OCI-LY7 (cell line): ENCODE data around the gene C2CD4C. TPM values are rescaled to one million over a fixed set of nuclear protein-coding genes. Genes with fewer than 3 reads are reported as not detected.
"Not testable (repeated sequence)": the region's sequence is repeated elsewhere in the genome, so short reads cannot be mapped to it uniquely, and the experiment has no call there.

Experiments
- BruUV-seq: library from RNA; stranded (reverse); fragments of 400-500 nt; replicated peaks from 2 replicates; lab custom pipeline; 2021; lab: Mats Ljungman, UMichigan
- CTCF ChIA-PET: fragments of 300-600 bp; sonication (Branson Sonifier 250); formaldehyde crosslinking; loops from one replicate; lab custom pipeline; 2022; ENCODE audit warnings: antibody characterized with exemption; ENCODE audit not compliant: unreplicated experiment; lab: Charles Lee
- POLR2A ChIA-PET: fragments of 300-600 bp; sonication (Branson Sonifier 250); formaldehyde crosslinking; loops from one replicate; lab custom pipeline; 2022; ENCODE audit warnings: antibody characterized with exemption; lab: Charles Lee
- DNase-seq: peaks from one replicate; pipeline ENCODE4 v3.0.0-alpha.2; 2015; ENCODE audit warnings: low spot score
- H2AFZ ChIP-seq: fragments of 200-600 bp; sonication (generic), shearing (Covaris generic); 2 replicates; pipeline ENCODE4 v1.6.1; 2014; ENCODE audit warnings: mild to moderate bottlenecking, antibody characterized with exemption, low read length, moderate library complexity
- H3K27ac ChIP-seq: fragments of 200-600 bp; sonication (generic); 2 replicates; pipeline ENCODE4 v1.5.1; 2014; ENCODE audit warnings: mixed run types, low read depth, mild to moderate bottlenecking, moderate library complexity, low read length, inconsistent platforms; ENCODE audit not compliant: poor library complexity, severe bottlenecking
- H3K36me3 ChIP-seq: fragments of 200-600 bp; sonication (generic); 2 replicates; pipeline ENCODE4 v1.6.1; 2014; ENCODE audit warnings: mild to moderate bottlenecking, antibody characterized with exemption, low read length, moderate library complexity, mixed read lengths; ENCODE audit not compliant: insufficient read depth
- H3K4me1 ChIP-seq: fragments of 200-600 bp; sonication (generic); 2 replicates; pipeline ENCODE4 v1.5.1; 2014; ENCODE audit warnings: mild to moderate bottlenecking, low read length; ENCODE audit not compliant: insufficient read depth, poor library complexity, severe bottlenecking
- H3K4me2 ChIP-seq: fragments of 200-600 bp; sonication (generic); 2 replicates; pipeline ENCODE4 v1.6.1; 2014; ENCODE audit warnings: mild to moderate bottlenecking, low read length
- H3K4me3 ChIP-seq: fragments of 200-600 bp; sonication (generic); 2 replicates; pipeline ENCODE4 v1.5.1; 2014; ENCODE audit warnings: mild to moderate bottlenecking, low read depth, low read length; ENCODE audit not compliant: poor library complexity, severe bottlenecking
- H3K79me2 ChIP-seq: fragments of 200-600 bp; sonication (generic); 2 replicates; pipeline ENCODE4 v1.6.1; 2016; ENCODE audit warnings: low read depth, mild to moderate bottlenecking, low read length, moderate library complexity, mixed read lengths; ENCODE audit not compliant: insufficient read depth
- H3K9me2 ChIP-seq: fragments of 200-600 bp; sonication (generic); 2 replicates; pipeline ENCODE4 v1.6.1; 2016; ENCODE audit warnings: mild to moderate bottlenecking, low read length, mixed read lengths; ENCODE audit not compliant: insufficient read depth
- H3K9me3 ChIP-seq: fragments of 200-600 bp; sonication (generic); 2 replicates; pipeline ENCODE4 v1.6.1; 2014; ENCODE audit warnings: mild to moderate bottlenecking, mixed run types, low read length, mixed read lengths
- H4K20me1 ChIP-seq: fragments of 200-600 bp; sonication (generic); 2 replicates; pipeline ENCODE4 v1.6.1; 2014; ENCODE audit warnings: mild to moderate bottlenecking, antibody characterized with exemption, low read length, moderate library complexity, mixed read lengths; ENCODE audit not compliant: insufficient read depth
- EZH2phosphoT487 ChIP-seq: fragments of 200-600 bp; sonication (generic); IDR thresholded peaks from 2 replicates; pipeline ENCODE4 v1.6.1; 2018; ENCODE audit warnings: low read depth, borderline replicate concordance, mild to moderate bottlenecking, mixed run types, antibody characterized with exemption, low read length, moderate library complexity, mixed read lengths
- intact Hi-C: fragments of 100-400 bp; cut with micrococcal nuclease; formaldehyde crosslinking; loops from one replicate; pipeline ENCODE4 v1.10.0; 2022; ENCODE audit not compliant: unreplicated experiment
- total RNA-seq, 2 experiments: library from RNA; depleted of rRNA in 1 of 2; stranded (reverse); fragments of >200 nt in 1 of 2; shearing (Covaris generic) in 1 of 2; gene quantifications; 2 replicates each; pipeline ENCODE4 v1.2.3, GENCODE V29; 2014 to 2022
- TF ChIP-seq, protein P1 (sequence below): fragments of 200-600 bp; sonication (generic); conservative IDR thresholded peaks from 2 replicates; pipeline ENCODE4 v1.5.1; 2014; ENCODE audit warnings: mild to moderate bottlenecking, antibody characterized with exemption, low read length, moderate library complexity, mixed read lengths

Gene C2CD4C
- total RNA-seq, 2 experiments from 2014 or later = 0.16 to 0.59 TPM

DNA sequence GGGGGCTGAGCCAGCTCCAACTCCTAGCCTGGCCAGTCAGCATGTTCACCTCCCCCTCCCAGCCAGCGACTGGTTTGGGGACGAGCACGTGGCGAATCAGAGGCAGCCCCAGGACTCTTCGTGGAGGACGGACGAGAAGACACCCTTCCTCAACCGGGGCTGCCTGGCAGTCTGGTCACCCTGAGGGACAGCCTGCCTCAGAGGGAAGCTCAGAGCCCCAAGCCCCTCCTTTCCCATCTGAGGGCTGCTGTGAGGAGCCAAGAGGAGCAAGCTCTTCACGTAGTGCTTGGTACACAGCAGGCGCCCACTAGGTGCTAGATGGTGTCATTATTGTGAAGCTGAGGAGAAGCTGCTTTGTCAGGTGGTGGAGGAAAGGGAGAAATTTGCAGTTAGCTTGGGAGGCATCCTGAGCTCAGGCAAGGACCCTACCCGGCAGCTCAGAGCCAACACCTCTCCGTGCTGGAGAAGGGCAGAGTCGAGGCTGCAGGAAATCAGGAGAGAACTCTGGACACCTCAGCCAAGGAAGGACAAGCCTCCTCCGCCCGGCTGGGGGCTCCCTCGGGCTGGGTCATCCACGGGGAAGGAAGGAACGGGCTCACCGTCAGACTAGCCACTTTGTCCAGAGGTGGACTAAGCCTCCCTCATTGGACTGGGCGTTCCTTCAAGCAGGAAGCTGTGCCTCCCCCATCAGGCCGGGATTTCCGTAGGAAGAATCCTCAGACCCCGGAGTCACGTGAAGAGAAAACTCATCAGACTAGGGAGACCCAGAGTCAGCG, 14.9 kb upstream of the C2CD4C start:
- Histone ChIP-seq H3K9me3 (no peaks in the 10 kb centered on the region), H3K27ac (no peak overlapping the region), H3K4me3 (no peak overlapping the region), H3K9me2 (no peaks in the 10 kb centered on the region), H3K79me2 (no peaks in the 10 kb centered on the region), H3K36me3 (no peaks in the 10 kb centered on the region), H3K4me1 (no peaks in the 10 kb centered on the region), H4K20me1 (no peaks in the 10 kb centered on the region), H3K4me2 (no peak overlapping the region), H2AFZ (no peak overlapping the region)
- ChIA-PET POLR2A (no interaction called here), CTCF (no interaction called here)
- intact Hi-C loops = no loop called here
- no TSS peak for BruUV-seq
- TF ChIP-seq EZH2phosphoT487 = no peak
- TF ChIP-seq, protein P1, sequence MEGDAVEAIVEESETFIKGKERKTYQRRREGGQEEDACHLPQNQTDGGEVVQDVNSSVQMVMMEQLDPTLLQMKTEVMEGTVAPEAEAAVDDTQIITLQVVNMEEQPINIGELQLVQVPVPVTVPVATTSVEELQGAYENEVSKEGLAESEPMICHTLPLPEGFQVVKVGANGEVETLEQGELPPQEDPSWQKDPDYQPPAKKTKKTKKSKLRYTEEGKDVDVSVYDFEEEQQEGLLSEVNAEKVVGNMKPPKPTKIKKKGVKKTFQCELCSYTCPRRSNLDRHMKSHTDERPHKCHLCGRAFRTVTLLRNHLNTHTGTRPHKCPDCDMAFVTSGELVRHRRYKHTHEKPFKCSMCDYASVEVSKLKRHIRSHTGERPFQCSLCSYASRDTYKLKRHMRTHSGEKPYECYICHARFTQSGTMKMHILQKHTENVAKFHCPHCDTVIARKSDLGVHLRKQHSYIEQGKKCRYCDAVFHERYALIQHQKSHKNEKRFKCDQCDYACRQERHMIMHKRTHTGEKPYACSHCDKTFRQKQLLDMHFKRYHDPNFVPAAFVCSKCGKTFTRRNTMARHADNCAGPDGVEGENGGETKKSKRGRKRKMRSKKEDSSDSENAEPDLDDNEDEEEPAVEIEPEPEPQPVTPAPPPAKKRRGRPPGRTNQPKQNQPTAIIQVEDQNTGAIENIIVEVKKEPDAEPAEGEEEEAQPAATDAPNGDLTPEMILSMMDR = no peak
- DNase-seq = no peak

DNA sequence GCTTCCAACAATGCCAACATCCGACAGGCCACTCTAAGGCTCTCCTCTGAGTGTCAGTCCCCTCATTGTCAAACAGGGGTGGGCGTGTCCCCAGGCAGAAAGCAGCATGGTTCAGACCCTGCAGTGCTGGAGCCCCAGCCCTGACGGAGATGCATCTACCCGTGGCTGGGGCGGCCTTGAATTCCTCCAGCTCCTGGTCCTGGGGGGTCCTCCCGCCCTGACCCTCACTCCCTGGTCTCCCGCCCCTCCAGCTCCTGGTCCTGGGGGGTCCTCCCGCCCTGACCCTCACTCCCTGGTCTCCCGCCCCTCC, 13.9 kb upstream of the C2CD4C start:
- intact Hi-C loops, DNase-seq, CTCF ChIA-PET, H3K79me2 ChIP-seq, H3K4me2 ChIP-seq, H3K4me1 ChIP-seq, H2AFZ ChIP-seq, H3K4me3 ChIP-seq, H4K20me1 ChIP-seq, POLR2A ChIA-PET, H3K36me3 ChIP-seq, H3K9me3 ChIP-seq, H3K9me2 ChIP-seq, H3K27ac ChIP-seq, BruUV-seq: not testable (repeated sequence)

DNA sequence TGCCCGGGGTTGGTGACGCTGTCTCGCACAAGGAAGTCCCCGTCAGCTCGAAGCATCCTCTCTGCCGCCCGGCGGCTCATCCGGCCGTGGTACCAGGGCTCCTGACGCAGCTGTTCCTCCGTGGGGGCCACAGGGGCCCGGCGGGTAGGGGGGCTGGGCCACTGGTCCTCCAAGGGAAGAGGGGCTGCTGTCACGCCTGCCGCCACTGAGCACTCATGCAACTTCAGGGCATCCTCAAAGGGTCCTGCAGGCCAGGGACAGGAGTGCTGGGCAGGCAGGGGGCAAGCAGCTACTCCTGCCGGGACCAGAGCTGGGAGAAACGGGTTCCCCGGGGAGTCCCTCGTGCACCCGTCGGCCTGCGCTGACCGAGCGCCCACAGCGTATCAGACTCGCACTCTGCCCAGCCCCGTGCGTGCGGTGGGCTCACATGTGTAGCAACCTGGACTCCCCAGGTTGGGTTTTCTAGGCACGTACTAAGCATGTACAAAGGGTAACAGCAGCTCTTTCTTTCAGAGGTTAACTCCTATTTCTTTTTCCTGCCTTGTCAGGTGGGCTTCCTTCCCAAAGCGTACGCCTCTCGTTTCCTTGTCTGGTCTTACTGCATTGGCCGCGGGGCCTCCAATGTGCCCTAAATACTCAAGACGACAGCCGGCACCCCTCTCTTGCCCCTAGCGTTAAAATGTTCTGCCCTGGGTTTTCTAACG, 13.4 kb upstream of the C2CD4C start:
- no peaks in the 10 kb centered on the region for H4K20me1 ChIP-seq
- H3K27ac ChIP-seq = no peak overlapping the region
- no TSS peak for BruUV-seq
- no peak overlapping the region for H3K4me3 ChIP-seq
- H3K4me2 ChIP-seq = no peak overlapping the region
- H3K9me3 ChIP-seq = no peaks in the 10 kb centered on the region
- H3K9me2 ChIP-seq = no peaks in the 10 kb centered on the region
- intact Hi-C loops = no loop called here
- CTCF ChIA-PET = no interaction called here
- POLR2A ChIA-PET = interaction anchor here (0.6 kb wide), 1 partner anchor 84 kb away, joined by 6 read pairs; no protein-coding TSS in a partner anchor
- H3K36me3 ChIP-seq = no peaks in the 10 kb centered on the region
- H2AFZ ChIP-seq = no peak overlapping the region
- H3K79me2 ChIP-seq = no peaks in the 10 kb centered on the region
- no peak for DNase-seq
- no peak for TF ChIP-seq EZH2phosphoT487
- TF ChIP-seq, protein P1 = no peak
- no peaks in the 10 kb centered on the region for H3K4me1 ChIP-seq
